Stimulated activated CD8-positive, alpha-beta memory T cell treated with anti-CD3 and anti-CD28 coated beads, Interleukin-15, amount 100 ng/mL, for 1 hour (primary cell): Measurements from ENCODE around the gene ST6GALNAC4.
A peak's percentile ranks its signal among the peaks of the same experiment; 100 is the strongest.

ENCODE experiments used
- DNase-seq: peaks from one replicate; pipeline ENCODE4 v3.0.0-alpha.2; 2020; ENCODE audit warnings: low read depth

ST6GALNAC4 gene

DNA sequence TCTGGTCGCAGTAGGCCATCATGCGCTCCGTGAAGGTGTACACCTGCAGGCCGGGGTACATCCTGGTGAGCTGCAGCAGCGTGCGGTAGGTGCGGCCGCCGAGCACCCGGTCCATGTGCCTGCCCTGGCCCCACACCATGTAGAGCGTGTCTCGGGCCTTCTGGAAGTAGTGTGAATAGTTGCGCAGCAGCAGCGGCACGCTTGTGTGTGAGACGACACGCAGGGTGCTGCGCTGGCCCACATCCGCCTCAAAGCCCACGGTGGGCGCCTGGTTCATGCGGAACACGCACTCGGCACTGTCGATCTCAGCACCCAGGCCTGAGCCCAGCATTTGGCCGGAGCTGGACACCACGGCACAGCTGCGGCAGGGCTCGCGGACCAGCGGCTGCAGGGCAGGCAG, 4.5 kb downstream of the ST6GALNAC4 start:
- no peak for DNase-seq

DNA sequence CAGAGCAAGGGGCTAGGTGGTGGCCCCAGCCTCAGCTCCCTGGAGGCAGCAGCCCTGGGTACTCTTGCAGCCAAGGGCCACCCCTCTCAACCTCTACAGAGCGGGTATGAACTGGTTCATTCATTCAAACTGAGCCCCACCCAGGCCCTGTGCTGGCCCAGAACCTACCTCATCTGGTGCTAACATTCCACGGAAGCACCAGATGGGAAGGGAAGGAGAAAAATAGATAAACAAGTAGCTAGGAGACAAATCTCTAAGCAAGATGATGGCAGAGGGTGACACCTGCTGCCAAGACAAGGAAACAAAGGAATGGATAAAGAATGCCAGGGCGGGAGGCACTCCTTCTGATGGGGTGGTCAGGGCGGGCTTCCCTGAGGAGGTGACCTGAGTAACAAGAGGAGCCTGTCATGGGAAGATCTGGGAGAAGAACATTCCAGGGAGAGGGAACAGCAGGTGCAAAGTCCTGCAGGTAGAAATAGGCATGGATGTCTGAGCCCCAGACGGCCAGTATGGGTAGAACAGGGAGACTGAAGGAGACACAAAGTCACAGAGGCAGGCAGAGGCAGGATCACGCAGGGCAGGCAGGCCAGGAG, 6.1 kb downstream of the ST6GALNAC4 start:
- no peak for DNase-seq

DNA sequence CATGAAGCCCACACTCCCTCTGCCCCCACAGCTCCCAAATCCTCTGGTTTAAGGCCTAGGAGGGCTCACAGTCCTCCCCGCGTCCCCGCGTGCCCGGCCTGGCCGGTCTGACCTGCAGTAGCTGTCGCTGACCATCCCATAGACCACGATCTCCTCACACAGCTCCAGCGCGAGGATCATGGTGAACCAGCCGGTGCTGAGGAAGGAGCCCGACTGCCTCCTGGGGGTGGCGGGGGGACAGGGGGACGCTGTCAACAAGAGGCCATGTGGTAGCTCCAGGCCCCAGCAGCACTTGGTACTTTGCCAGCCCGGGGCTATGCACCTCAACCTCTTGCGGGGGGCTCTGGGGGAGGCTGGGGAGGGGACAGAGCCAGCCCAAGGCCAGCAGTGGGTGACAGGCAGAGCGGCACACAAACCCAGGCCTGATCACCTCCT, 7.0 kb downstream of the ST6GALNAC4 start:
- DNase-seq = no peak

DNA sequence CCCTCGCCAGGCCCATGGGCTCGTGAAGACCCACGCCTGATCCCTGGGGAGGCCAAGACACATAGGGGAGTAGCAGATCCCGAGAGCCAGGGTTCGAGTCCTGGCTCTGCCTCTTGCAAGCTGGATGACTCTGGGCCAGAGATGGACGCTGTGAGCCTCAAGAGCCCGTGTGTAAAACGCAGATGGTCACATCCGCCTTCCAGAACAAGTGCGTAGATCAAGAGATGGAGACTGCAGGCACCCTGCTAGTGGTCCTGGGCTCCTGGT, 8.2 kb downstream of the ST6GALNAC4 start:
- no peak for DNase-seq

DNA sequence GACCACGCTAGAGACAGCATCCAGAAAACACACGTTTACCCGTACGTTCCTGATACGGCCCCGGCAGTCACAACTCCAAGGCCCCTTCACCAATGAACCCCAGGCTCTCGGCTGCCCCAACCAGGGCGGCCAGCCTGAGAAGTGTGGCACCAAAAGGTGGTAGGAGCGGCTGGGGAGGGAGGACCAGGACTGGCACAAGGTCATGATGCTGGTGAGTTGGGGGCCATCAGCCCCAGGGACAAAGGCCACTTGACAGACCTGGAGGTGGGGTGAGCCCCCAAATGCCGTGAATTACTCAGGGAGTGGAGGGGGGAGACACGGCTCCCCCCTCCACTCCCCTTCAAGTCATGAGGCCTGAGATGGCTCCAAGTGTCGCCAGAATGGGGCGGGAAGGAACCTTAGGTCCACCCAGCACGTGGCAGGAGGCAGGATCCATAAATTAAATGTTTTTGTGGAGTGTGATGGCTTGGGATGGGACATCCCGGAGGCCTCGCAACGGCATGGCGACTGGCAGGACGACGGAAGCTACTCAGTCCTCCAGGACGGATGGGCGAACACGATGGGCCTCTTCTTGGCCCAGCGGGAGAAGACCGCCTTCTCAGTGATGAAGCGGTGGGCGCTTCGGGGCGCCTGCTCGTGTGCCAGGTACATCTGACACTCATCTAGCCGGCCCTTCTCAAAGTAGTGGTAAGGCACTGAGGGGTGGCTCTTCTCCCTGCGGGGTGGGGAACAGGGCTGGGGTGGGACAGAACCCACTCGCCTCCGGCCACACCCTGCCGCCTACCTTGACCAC, 8.8 kb downstream of the ST6GALNAC4 start:
- no peak for DNase-seq

DNA sequence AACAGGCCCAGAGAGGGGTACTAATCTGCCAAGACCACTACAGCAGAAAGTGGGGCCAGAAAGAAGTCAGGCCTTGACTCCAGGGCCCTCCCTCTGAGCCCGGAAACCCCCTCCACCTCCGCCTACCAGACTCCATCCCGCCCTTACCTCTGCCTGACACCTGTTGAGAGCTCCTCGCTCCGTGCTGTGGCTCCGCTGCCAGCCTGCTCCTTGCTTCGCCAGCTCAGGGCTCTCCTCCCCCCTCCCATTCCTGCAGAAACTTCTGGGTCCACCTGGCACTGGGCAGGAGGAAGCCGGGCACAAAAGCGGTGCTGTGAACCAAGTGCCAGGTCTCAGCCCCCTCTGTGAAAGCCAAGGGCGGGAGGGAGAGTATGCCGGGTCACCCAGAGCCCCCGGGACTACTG, 11.1 kb downstream of the ST6GALNAC4 start:
- no peak for DNase-seq

DNA sequence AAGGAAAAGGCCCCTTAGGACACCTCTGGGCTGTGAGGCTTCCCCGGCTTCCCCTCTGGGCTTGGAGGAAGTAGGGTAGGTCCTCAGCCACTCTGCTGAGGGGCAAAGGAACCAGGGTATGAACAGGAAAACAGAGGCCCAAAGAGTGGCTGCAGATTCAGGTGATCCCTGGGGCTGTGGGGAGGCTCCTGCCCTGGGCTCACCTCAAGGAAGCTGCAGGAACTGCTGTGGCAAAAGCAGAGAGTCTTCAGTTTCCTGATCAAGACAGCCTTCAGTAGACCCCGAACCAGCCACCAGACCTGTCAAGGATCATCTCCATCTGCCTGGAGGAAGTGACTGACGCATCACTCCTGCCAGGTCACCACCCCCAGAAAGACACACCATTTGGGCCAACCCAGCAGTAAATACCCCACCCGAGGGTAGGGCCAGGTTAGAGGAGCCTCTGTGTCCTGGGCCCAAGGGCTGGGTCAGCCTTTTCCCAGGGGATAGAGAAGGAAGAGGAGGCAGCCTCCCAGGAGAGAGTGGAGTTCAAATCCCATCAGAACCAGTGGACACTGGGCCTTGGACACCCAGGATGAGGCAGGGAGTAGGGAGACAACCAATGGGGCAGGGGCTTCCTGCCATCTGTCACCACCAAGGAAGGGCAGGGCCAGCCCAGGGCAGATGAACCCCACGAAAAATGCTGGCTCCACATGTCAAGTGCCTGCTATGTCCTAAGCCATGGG, 11.7 kb downstream of the ST6GALNAC4 start:
- no peak for DNase-seq

DNA sequence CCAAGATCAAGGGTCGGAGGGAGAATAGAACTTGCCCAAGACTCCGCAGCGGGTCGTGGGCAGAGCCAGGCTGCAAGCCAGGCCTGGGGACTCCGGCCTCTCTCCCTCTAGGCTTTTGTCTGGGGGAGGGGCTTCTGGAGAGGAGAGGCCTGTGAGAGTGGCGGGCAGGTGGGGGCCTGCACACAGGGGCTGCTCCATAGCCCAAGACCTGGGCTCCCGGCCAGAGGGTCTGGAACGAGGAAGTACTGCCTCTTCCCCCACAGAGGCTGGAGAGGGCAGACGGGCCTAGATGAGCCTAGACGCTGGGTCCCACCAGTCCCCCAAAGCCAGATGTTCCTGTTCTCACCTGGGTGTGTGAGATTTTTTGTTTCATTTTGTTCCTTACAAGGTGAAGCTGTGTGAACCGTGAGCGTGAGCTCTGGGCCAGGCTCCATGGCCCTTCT, 12.3 kb downstream of the ST6GALNAC4 start:
- DNase-seq = no peak

DNA sequence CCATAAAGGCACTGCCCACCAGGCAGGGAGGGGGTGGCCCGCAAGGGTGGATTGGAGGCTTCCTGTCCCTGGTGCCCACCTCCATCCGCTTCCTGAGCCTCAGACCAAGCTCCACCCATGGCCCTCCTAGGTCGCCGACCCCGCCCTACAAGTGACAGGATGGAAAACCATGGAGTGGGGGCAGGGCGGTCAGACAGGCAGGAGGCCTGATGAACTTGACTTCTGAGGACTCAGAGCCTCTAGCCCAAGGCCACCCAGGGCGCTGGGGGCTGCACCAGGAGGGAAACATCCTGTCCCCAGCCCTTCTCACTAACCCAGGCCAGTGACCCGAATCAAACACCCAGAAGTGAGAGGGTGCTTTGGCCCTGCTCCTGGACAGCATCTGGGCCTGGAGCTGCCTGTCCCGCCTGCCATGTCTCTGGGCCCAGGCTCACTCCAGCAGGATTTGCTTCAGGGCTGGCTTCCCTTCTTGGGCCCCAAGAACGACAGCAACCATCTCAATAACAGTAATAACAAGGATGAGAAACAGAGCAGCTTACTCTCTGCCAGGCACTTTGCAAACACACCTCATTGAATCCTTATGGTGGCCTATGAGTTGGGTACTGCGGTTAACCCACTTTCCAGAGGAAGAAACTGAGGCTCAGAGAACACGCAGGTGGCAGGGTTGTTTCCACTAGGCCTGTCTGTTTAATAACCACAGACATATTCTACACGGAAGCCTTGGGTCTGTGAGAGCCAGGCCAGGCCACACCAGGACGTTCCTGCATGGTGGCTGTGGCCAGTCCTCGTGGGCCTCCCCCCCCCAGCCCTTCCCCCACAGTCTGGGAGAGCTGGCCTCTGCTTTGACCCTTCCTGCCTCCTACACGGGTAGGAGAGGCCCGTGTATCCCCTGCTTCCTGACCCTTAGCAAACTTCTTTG, 13.0 kb downstream of the ST6GALNAC4 start:
- peak; percentile 47 for DNase-seq

DNA sequence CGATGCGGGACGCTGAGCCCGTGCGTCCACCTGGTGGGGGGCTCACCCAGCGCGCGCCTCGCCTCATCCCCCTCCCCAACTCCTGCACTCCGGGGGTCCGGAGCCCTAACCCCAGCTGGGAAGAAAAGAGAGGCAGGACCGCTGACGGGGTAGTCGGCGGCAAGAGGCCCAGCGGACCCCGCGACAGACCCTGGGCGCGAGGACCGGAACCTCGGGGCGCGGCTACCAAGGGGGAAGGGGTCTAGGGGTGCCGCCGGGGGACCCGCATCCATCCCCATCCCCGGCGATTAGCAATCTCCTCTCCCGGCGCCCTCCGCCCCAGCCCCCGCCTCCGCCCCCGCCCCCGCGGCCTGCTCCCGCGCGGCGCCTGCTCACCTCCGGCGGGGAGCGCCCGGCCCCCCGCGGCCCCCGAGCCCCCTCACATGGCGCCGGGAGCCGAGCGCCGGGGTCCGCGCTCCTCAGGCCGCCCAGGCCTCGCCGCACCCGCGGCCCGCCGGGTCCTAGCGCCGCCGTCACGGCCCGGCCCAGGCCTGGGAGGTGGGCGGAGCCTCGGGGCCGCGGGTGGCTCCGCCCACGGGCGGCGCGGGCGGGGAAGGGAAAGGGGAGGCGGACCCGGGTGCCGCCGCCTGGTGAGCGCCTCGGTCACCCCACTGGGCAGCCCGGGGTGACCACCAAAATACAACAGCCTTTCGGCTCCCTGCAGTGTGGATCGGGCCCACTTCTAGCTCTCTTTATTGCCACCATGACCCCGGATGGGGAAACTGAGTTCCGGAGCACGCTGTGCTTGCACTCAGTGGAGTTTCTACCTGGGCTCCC, 17.5 kb downstream of the ST6GALNAC4 start, which contains the start of gene ST6GALNAC6:
ST6GALNAC6 (minus strand) TSS at position 476 of the 816 bp plus-strand sequence. CDS start 1,622 bp downstream, outside the sequence.
- no peak for DNase-seq

DNA sequence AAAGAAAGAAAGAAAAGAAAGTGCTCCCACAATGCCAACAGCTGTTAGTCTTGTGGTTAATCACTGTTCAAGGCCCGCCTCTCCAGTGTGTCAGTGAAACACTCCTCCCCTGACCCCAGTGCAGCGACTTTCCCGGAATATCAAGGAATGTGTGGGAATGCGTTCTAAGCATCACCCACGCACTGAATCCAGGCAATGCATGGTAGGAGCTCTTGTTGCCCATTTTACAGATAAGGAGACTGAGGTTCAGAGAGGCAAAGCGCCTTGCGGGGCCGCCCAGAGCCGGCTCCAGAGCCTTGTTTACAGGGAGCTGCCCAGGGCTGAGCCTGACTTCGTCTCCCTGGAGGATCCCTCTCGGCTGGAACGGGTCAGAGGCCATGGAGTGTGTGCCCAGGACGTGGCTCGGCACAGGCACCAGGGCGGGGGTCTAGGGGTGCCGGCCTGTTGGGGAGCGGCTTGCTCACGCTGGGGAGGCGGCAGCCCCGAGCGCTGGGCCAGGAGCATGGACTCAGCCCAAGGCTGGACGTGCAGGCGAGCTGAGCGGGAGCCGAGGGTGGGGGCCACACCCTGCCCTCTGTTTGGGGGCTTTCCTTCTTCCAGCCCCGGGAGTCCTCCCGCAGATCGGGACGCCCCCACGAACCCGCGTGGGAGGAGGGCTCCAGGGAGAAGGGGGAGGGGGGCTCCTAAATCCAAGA, 18.3 kb downstream of the ST6GALNAC4 start:
- DNase-seq = no peak

DNA sequence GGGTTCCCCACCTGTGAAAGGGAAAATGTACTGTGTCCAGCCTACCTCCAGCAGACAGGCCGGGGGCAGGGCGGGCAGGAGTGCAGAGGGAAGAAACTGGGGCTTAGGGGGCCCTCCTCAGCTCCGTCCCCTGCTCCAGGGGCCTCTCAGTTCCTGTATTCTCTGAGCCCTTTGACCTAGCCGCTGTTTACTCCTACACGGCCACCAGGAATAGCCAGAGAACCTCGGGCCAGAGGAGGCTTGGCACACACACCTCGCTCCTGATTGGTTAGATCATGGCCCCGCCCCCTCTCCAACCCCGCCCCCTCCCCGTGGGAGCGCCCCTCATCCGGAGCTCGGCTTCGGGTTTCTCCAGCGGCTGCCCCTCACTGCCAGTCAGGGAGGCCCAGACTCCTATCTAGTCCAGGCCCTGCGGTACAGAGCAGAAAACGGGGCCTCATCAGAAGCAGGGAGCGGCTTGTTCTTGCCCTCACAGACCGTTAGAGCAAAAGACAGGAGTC, 19.6 kb downstream of the ST6GALNAC4 start:
- DNase-seq = no peak

DNA sequence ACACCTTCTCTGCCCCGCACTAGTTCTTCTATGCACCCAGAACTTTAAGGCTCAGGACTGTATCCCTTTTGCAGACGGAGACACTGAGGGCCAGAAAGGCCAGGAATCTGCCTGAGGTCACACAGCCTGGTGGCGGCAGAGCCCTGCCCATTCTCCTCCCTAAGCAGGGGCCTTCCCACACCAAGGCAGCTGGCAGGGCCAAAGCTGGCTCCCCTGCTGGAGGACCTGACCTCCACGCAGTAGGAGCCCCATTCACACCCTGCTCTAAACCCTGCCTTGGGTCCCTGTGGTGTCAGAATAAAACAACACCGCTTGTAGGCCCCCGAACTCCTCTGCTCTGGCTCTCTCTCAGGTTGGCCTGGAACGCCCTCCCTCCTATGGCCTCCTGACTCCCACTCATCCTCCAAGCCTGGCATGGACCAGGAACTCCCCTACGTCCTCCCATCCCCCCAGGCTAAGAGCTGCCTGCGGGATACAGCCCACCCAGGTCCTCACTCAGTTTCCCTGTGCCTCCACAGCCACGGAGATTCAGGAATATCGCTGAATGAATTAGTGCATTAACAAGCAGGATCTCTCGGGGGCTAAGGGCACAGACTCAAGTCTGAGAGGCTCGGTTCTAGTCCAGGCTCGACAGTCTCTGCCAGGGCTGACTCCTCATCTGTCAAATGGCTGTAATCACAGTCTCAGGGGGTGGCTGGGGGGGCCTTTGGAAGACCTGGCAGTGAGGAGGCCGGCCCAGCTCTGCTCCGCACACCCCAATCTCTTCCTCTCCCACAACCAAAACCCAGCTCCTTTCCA, 20.2 kb downstream of the ST6GALNAC4 start:
- no peak for DNase-seq

DNA sequence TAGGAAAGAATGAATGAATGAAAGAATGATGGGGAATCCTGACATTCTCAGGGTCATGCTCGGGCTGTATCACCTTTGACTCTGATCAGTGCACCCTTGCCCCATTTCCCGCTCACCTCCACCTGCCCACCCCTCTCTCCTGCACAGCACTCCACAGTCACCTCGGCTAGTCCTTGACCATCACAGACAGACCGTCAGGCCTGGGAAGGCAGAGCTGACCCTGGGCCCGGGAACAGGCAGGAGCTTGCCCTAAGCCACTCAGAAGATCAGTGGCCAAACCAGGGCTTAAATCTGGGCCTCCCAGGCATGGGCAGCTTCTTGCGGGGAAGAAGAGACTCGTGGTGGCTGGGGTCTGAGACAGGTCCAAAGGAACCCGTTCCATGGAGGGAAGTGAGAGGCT, 21.0 kb downstream of the ST6GALNAC4 start:
- DNase-seq = no peak

DNA sequence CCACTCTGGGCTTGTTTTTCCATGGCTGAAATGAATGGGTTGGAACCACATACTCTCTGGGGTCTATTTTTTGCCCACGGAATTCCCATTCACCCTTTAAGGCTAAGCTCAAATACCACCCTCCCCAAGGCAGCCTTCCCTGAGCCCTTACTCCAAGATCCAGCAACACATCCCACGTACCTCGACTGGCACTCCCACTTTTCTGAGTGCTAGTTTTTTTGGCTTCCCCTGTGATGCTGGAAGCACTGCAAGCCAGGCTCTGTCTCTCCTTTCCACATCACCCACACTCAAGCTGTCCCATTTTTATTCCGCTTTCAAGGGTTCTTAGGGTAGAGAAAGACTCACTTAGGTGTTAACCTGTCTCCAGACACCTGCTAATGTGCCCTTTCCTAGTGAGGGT, 23.4 kb downstream of the ST6GALNAC4 start:
- no peak for DNase-seq

DNA sequence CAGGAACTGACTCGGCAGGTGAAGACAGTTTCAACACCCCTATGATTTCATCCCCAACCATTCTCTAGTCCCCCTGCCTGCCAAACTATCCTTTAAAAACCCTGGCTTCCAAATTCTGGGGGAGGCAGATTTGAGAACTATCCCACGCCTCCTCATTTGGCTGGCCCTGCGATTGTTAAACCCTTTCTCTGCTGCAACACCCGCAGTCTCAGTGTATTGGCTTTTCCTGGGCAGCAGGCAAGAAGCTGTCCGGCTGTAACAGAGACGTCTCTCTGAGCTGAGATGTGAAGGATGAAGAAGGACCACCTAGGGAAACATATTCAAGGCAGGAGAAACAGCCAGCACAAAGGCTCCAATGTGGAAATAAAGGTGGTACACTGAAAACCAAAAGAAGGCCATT, 24.0 kb downstream of the ST6GALNAC4 start:
- no peak for DNase-seq

DNA sequence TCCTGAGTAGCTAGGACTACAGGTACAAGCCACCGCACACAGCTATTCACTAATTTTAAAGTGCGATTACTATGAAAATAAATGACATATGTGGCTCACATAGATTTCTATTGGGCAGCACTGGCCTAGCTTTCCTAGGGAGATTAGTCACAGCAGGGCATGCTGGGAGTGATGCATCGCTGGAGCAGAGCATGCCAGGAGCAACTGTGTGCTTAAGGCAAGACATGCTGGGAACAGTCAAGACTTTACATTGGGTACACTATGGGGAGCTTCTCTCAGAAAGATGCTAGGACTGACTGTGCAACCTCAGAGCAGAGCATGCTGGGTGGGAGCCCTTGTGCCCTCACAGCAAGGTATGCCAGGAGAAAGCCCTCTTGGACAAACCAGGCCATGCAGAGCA, 26.8 kb downstream of the ST6GALNAC4 start:
- no peak for DNase-seq

DNA sequence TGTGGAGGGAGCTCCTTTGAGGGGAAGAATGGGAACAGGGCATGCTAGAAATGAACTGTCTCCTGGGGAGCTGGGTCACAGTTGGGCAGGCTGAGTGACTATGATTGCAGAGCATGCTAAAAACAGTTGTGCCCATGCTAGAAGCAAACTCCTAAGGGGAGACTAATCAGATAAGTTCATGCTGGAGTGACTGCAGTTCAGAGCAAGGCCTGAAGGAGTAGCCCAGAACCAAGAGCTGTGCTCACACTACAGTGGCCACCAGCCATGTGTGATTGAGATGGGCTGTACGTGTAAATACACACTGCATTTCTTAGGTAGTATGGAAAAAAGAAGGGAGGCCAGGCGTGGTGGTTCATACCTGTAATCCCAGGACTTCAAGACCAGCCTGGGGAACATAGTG, 29.0 kb downstream of the ST6GALNAC4 start:
- no peak for DNase-seq

DNA sequence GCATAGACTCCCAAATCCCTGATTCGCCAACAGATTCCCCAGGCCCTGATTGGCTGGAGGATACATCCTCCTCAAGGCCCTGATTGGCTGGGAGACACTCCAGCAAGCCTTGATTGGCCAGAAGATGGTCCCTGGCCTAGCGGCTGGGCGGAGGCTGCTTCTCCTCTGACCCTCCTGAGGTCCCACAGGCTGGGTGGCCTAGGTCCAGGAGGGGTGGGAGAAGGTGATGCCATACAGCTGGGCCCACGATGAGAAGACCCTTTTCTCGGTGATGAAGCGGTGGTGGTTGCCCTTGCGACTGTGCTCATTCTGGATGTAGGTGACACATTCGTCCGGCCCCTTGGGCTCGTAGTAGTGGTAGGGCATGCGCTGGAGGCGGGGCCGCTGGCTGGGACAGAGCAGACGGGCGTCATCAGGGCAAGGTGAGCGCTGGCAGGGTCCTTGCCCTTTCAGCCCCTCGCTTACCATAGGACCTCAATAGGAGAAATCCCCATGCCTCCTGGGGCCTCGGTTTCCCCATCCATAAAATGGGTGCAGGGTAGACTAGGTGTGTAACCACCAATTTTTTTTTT, 30.4 kb downstream of the ST6GALNAC4 start:
- DNase-seq = no peak
